MM.1S (cell line): ENCODE measurements around the gene ROBO2.

Experiments used
- CTCF ChIP-seq: fragments of 300-600 bp; sonication (generic); IDR thresholded peaks from 2 replicates; pipeline ENCODE4 v1.5.1; 2016; ENCODE audit warnings: antibody characterized with exemption, low read length, mixed read lengths
- EZH2phosphoT487 ChIP-seq: fragments of 300-600 bp; sonication (generic); IDR thresholded peaks from 2 replicates; pipeline ENCODE4 v1.6.1; 2018; ENCODE audit warnings: antibody characterized with exemption, low read length

GRCh38 chr3:77414881-77415280, 375.0 kb downstream of the ROBO2 start:
- TF ChIP-seq CTCF (no peak), EZH2phosphoT487 (no peak)
